ENCODE data around the gene PRELID3B.

GRCh38 chr20:59050437-59050836 is 7.9 kb upstream of the PRELID3B start:
- TF ChIP-seq NFIC (IDR thresholded peaks at IDR 0.05) (no peak), REST (IDR thresholded peaks at IDR 0.05; ENCODE audit: low read depth) (no peak), TAF1 (IDR thresholded peaks at IDR 0.05; ENCODE audit: low read depth) (no peak), YY1 (IDR thresholded peaks at IDR 0.05; ENCODE audit: low read depth) (no peak), TCF12 (IDR thresholded peaks at IDR 0.05; ENCODE audit: low read depth) (no peak)
- TF ChIP-seq, protein P1, sequence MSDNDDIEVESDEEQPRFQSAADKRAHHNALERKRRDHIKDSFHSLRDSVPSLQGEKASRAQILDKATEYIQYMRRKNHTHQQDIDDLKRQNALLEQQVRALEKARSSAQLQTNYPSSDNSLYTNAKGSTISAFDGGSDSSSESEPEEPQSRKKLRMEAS (IDR thresholded peaks at IDR 0.05): no peak

Data from Ishikawa (cell line).